GM12878 (cell line): ENCODE measurements around the gene IER2. TPM values are rescaled to one million over a fixed set of nuclear protein-coding genes. Genes with fewer than 3 reads are reported as not detected.
A peak's percentile ranks its signal among the peaks of the same experiment; 100 is the strongest.

ENCODE experiments used
- BMI1 ChIP-seq: fragments of 450-650 bp; IDR thresholded peaks from 2 replicates; pipeline ENCODE4 v1.6.1; 2016; ENCODE audit warnings: mild to moderate bottlenecking, moderate library complexity, borderline replicate concordance
- DPF2 ChIP-seq: fragments of 450-650 bp; IDR thresholded peaks from 2 replicates; pipeline ENCODE4 v1.6.1; 2017; ENCODE audit warnings: mild to moderate bottlenecking
- GATAD2B ChIP-seq: fragments of 450-650 bp; conservative IDR thresholded peaks from 2 replicates; pipeline ENCODE4 v1.6.1; 2017; ENCODE audit warnings: low read depth, mild to moderate bottlenecking, moderate library complexity
- HCFC1 ChIP-seq: fragments of 150-350 bp; IDR thresholded peaks from 2 replicates; pipeline ENCODE4 v1.6.1; 2014; ENCODE audit warnings: low read length
- HDAC6 ChIP-seq: fragments of 200-600 bp; sonication (generic); IDR thresholded peaks from one replicate; pipeline ENCODE4 v1.8.0; 2017; ENCODE audit warnings: antibody characterized with exemption; ENCODE audit not compliant: unreplicated experiment
- MEF2A ChIP-seq: IDR thresholded peaks from 2 replicates; pipeline ENCODE4 v1.6.1; 2011; ENCODE audit warnings: low read depth, mild to moderate bottlenecking, low read length, moderate library complexity; ENCODE audit not compliant: insufficient read depth
- NFYA ChIP-seq: IDR thresholded peaks from 2 replicates; pipeline ENCODE4 v1.6.1; 2011; ENCODE audit warnings: low read depth, mild to moderate bottlenecking, low read length, improper control_type of control experiment, borderline replicate concordance
- RAD51 ChIP-seq: fragments of 450-650 bp; IDR thresholded peaks from 2 replicates; pipeline ENCODE4 v1.6.1; 2016; ENCODE audit warnings: moderate library complexity, mild to moderate bottlenecking, inconsistent platforms
- SUZ12 ChIP-seq: fragments of 200-600 bp; sonication (generic); IDR thresholded peaks from one replicate; pipeline ENCODE4 v1.6.1; 2018; ENCODE audit warnings: antibody characterized with exemption, mild to moderate bottlenecking; ENCODE audit not compliant: unreplicated experiment
- TCF12 ChIP-seq: IDR thresholded peaks from 2 replicates; pipeline ENCODE4 v1.6.1; 2011; ENCODE audit warnings: low read depth, mild to moderate bottlenecking, low read length
- ZNF24 ChIP-seq: fragments of 450-650 bp; IDR thresholded peaks from 2 replicates; pipeline ENCODE4 v1.6.1; 2017; ENCODE audit warnings: antibody characterized with exemption, mild to moderate bottlenecking
- ZNF384 ChIP-seq: IDR thresholded peaks from 2 replicates; pipeline ENCODE4 v1.6.1; 2012; ENCODE audit warnings: low read depth, mild to moderate bottlenecking, low read length, improper control_type of control experiment, borderline replicate concordance
- polyA plus RNA-seq, 11 experiments: library from polyadenylated mRNA; depleted of rRNA in 4 of 11; unstranded in 6 of 11; stranded (reverse) in 5 of 11; fragments of >200 nt; fragmentation: Nextera tagmentation in 4 of 11; fragmentation: Illumina TruSeq in 1 of 11; extraction: Ambion mirVana in 4 of 11; extraction: Trizol in 1 of 11; gene quantifications; 1 replicate in 1 of 11; 2 replicates in 10 of 11; pipeline versions ENCODE4 v1.2.1 to v1.2.3, GENCODE V29; 2011 to 2016; ENCODE audit warnings: inconsistent platforms in 2 of 11, missing spikeins in 2 of 11, low read depth in 1 of 11
- total RNA-seq, 4 experiments: library from RNA; depleted of rRNA in 3 of 4; stranded (reverse); fragments of >200 nt in 3 of 4; fragmentation: Illumina TruSeq in 1 of 4; extraction: Trizol in 1 of 4; gene quantifications; 2 replicates each; pipeline versions ENCODE4 v1.2.1 to v1.2.3, GENCODE V29; 2013 to 2021
- TF ChIP-seq, protein P1 (sequence below): fragments of 450-650 bp; IDR thresholded peaks from 2 replicates; pipeline ENCODE4 v1.6.1; 2017; ENCODE audit warnings: mild to moderate bottlenecking
- TF ChIP-seq, protein P2 (sequence below), 3 experiments: IDR thresholded peaks in 2 of 3; conservative IDR thresholded peaks in 1 of 3; 2 replicates each; pipeline ENCODE4 v1.5.1; 2011; ENCODE audit warnings: low read depth in 3 of 3, low read length in 3 of 3, mild to moderate bottlenecking in 3 of 3, control low read depth in 2 of 3, moderate library complexity in 2 of 3, inconsistent platforms in 1 of 3, mixed read lengths in 1 of 3; ENCODE audit not compliant: control insufficient read depth in 2 of 3, insufficient read depth in 1 of 3; ENCODE audit errors: extremely low read depth in 1 of 3
- TF ChIP-seq, protein P3 (sequence below): fragments of 450-650 bp; formaldehyde crosslinking; IDR thresholded peaks from 2 replicates; pipeline ENCODE4 v1.4.0; 2020; ENCODE audit warnings: mild to moderate bottlenecking, moderate library complexity
- TF ChIP-seq, protein P4 (sequence below): fragments of 450-650 bp; formaldehyde crosslinking; IDR thresholded peaks from 2 replicates; pipeline ENCODE4 v1.4.0; 2022; ENCODE audit warnings: mild to moderate bottlenecking, moderate library complexity

IER2 gene
- total and polyA plus RNA-seq, 10 of the 15 experiments (the other 5 are each of a cell fraction or from before 2014, with no cell fraction given), result 2.8 to 94.5 (median 24.9) TPM

DNA sequence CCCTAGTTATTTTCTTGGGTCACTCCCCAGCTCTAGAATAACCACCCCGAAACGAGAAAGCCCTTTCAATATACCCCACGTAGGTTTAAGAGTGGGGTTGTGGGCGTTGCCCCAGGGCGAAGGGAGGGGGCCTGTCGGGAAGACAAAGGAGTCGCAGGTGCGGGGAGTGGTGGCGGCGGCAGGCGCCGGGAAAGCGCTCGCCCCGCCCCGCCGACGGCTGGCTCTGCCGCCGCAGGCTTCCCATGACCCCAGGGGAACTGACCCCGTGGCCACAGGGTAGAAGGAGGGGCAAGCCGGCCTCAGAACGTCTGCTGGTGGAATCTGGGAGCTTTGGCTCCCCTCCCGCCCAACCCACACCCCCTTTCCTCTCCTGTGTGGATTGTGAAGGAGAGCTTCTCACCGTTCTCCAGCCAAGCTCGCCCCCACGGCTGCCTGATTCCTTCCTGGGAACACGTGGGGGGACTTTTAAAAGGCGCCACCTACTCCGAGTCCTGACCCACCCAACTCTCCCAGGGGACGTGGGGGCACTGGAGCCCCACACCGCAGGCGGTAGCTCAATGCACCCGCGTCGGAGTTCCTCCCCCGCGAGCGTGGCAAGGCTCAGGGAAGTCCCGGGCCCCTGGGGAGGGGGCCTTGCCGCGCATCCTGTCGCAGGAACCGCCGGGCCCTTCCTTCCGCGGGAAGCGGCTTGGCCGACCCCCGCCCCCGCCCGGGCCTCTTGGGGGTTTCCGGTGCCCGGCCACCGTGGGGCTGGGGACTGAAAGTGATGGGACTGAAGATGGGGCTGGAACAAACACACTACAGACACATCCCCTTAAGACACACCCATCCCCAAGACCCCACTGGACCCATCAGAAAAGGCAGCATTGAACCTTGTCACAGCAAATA lies 5.5 kb downstream of the IER2 start (continued):
- TF ChIP-seq, protein P1, sequence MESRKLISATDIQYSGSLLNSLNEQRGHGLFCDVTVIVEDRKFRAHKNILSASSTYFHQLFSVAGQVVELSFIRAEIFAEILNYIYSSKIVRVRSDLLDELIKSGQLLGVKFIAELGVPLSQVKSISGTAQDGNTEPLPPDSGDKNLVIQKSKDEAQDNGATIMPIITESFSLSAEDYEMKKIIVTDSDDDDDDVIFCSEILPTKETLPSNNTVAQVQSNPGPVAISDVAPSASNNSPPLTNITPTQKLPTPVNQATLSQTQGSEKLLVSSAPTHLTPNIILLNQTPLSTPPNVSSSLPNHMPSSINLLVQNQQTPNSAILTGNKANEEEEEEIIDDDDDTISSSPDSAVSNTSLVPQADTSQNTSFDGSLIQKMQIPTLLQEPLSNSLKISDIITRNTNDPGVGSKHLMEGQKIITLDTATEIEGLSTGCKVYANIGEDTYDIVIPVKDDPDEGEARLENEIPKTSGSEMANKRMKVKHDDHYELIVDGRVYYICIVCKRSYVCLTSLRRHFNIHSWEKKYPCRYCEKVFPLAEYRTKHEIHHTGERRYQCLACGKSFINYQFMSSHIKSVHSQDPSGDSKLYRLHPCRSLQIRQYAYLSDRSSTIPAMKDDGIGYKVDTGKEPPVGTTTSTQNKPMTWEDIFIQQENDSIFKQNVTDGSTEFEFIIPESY, result no peak
- TF ChIP-seq ZNF24 (no peak), GATAD2B (peak; percentile 98), RAD51 (peak; percentile 9; the same call in 1 of the 2 replicates), DPF2 (peak; percentile 96), ZNF384 (peak; percentile 31; the same call in 1 of the 2 replicates), BMI1 (no peak), HDAC6 (no peak), MEF2A (no peak), TCF12 (peak; percentile 75; the same call in 1 of the 2 replicates), SUZ12 (no peak), NFYA (no peak), HCFC1 (no peak; the same call in 1 of the 2 replicates)
- TF ChIP-seq, protein P2, sequence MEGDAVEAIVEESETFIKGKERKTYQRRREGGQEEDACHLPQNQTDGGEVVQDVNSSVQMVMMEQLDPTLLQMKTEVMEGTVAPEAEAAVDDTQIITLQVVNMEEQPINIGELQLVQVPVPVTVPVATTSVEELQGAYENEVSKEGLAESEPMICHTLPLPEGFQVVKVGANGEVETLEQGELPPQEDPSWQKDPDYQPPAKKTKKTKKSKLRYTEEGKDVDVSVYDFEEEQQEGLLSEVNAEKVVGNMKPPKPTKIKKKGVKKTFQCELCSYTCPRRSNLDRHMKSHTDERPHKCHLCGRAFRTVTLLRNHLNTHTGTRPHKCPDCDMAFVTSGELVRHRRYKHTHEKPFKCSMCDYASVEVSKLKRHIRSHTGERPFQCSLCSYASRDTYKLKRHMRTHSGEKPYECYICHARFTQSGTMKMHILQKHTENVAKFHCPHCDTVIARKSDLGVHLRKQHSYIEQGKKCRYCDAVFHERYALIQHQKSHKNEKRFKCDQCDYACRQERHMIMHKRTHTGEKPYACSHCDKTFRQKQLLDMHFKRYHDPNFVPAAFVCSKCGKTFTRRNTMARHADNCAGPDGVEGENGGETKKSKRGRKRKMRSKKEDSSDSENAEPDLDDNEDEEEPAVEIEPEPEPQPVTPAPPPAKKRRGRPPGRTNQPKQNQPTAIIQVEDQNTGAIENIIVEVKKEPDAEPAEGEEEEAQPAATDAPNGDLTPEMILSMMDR (IDR thresholded peaks at IDR 0.05 in 2 of 3, conservative IDR thresholded peaks at IDR 0.05 in 1 of 3; ENCODE audit: control insufficient read depth in 2 of 3, extremely low read depth in 1 of 3, insufficient read depth in 1 of 3, low read depth in 3 of 3, low read length in 3 of 3), result no peak
- TF ChIP-seq, protein P3, sequence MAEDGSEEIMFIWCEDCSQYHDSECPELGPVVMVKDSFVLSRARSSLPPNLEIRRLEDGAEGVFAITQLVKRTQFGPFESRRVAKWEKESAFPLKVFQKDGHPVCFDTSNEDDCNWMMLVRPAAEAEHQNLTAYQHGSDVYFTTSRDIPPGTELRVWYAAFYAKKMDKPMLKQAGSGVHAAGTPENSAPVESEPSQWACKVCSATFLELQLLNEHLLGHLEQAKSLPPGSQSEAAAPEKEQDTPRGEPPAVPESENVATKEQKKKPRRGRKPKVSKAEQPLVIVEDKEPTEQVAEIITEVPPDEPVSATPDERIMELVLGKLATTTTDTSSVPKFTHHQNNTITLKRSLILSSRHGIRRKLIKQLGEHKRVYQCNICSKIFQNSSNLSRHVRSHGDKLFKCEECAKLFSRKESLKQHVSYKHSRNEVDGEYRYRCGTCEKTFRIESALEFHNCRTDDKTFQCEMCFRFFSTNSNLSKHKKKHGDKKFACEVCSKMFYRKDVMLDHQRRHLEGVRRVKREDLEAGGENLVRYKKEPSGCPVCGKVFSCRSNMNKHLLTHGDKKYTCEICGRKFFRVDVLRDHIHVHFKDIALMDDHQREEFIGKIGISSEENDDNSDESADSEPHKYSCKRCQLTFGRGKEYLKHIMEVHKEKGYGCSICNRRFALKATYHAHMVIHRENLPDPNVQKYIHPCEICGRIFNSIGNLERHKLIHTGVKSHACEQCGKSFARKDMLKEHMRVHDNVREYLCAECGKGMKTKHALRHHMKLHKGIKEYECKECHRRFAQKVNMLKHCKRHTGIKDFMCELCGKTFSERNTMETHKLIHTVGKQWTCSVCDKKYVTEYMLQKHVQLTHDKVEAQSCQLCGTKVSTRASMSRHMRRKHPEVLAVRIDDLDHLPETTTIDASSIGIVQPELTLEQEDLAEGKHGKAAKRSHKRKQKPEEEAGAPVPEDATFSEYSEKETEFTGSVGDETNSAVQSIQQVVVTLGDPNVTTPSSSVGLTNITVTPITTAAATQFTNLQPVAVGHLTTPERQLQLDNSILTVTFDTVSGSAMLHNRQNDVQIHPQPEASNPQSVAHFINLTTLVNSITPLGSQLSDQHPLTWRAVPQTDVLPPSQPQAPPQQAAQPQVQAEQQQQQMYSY (CRISPR knock-in tag), result no peak; the same call in 1 of the 2 replicates
- TF ChIP-seq, protein P4, sequence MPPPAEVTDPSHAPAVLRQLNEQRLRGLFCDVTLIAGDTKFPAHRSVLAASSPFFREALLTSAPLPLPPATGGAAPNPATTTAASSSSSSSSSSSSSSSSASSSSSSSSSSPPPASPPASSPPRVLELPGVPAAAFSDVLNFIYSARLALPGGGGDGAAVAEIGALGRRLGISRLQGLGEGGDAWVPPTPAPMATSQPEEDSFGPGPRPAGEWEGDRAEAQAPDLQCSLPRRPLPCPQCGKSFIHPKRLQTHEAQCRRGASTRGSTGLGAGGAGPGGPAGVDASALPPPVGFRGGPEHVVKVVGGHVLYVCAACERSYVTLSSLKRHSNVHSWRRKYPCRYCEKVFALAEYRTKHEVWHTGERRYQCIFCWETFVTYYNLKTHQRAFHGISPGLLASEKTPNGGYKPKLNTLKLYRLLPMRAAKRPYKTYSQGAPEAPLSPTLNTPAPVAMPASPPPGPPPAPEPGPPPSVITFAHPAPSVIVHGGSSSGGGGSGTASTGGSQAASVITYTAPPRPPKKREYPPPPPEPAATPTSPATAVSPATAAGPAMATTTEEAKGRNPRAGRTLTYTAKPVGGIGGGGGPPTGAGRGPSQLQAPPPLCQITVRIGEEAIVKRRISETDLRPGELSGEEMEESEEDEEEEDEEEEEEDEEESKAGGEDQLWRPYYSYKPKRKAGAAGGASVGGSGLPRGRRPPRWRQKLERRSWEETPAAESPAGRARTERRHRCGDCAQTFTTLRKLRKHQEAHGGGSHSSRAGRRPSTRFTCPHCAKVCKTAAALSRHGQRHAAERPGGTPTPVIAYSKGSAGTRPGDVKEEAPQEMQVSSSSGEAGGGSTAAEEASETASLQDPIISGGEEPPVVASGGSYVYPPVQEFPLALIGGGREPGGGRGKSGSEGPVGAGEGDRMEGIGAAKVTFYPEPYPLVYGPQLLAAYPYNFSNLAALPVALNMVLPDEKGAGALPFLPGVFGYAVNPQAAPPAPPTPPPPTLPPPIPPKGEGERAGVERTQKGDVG, result no peak
